Thyroid gland (tissue), 4 donors: ENCODE results near the gene PKIG.

ENCODE experiments used
- POLR2A ChIP-seq, 2 donors: fragments of 450-650 bp; IDR thresholded peaks; one replicate each; pipeline ENCODE4 v1.6.1; 2017; ENCODE audit warnings: antibody characterized with exemption in 2 of 2, mild to moderate bottlenecking in 2 of 2, moderate library complexity in 1 of 2
- TF ChIP-seq, protein P1 (sequence below), 6 experiments: fragments of 200-600 bp in 3 of 6; fragments of 450-650 bp in 3 of 6; sonication (generic) in 3 of 6; IDR thresholded peaks; one replicate each; pipeline ENCODE4 v1.5.1; 2016 to 2019; ENCODE audit warnings: antibody characterized with exemption in 6 of 6, mild to moderate bottlenecking in 2 of 6, inconsistent platforms in 1 of 6, moderate library complexity in 1 of 6

DNA sequence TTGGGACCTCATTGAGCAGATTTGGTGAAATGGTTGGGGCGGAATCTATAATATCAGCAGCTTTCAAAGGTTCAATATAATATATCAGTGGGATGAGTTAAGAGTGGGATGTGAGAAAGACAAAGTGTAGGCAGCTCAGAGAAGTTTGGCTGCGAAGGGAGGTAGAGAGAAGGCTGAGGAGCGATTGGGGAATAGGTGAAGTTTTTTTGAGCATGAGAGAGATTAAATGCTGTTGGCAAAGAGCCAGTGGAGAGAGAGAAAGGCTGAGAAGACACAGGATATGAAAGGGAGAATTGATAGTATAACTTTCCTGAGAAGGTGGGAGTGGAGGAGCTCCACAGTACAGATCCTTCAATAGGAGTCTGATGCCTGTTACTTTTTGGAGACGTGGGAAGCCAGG, 48.5 kb upstream of the PKIG start:
- TF ChIP-seq POLR2A (IDR thresholded peaks at IDR 0.05): no peak
- TF ChIP-seq, protein P1, sequence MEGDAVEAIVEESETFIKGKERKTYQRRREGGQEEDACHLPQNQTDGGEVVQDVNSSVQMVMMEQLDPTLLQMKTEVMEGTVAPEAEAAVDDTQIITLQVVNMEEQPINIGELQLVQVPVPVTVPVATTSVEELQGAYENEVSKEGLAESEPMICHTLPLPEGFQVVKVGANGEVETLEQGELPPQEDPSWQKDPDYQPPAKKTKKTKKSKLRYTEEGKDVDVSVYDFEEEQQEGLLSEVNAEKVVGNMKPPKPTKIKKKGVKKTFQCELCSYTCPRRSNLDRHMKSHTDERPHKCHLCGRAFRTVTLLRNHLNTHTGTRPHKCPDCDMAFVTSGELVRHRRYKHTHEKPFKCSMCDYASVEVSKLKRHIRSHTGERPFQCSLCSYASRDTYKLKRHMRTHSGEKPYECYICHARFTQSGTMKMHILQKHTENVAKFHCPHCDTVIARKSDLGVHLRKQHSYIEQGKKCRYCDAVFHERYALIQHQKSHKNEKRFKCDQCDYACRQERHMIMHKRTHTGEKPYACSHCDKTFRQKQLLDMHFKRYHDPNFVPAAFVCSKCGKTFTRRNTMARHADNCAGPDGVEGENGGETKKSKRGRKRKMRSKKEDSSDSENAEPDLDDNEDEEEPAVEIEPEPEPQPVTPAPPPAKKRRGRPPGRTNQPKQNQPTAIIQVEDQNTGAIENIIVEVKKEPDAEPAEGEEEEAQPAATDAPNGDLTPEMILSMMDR (IDR thresholded peaks at IDR 0.05): no peak
